ENCODE results near the gene NQO1. TPM values are rescaled to one million over a fixed set of nuclear protein-coding genes. Genes with fewer than 3 reads are reported as not detected.

Gene NQO1
- 13.6 and 15.9 TPM in 2 replicates for total RNA-seq (2011; cell fraction: chromatin; rRNA removed; ENCODE audit: low replicate concordance)
- 12.1 and 13.3 TPM in 2 replicates for total RNA-seq (2011; cell fraction: nucleolus; rRNA removed)
- total RNA-seq (2011; cell fraction: nucleoplasm; rRNA removed) = 12.6 and 16.4 TPM in 2 replicates
- 88.9 and 98.8 TPM in 2 replicates for total RNA-seq (2014; rRNA removed)
- total RNA-seq (2014; rRNA removed; fragmentation: Illumina TruSeq; extraction: Trizol) = 133 and 142 TPM in 2 replicates
- total RNA-seq (2015; rRNA removed; fragmentation: Illumina TruSeq; extraction: Trizol) = 198 and 202 TPM in 2 replicates
- 102 and 105 TPM in 2 replicates for total RNA-seq (2021)
- polyA plus RNA-seq (2011; rRNA removed) = 78.0 and 122 TPM in 2 replicates
- 75.5 and 96.1 TPM in 2 replicates for polyA plus RNA-seq (2011; cell fraction: cytosol; rRNA removed)
- polyA plus RNA-seq (2011; cell fraction: nucleus; rRNA removed) = 20.9 and 23.0 TPM in 2 replicates
- 174 and 178 TPM in 2 replicates for polyA plus RNA-seq (2012)
- polyA plus RNA-seq (2014; fragmentation: Illumina TruSeq; extraction: Trizol) = 140 and 142 TPM in 2 replicates
- 100 to 1,000 TPM in 1 of 2 experiments, 10 to 100 TPM in 1; 96.7 to 152 TPM for polyA plus RNA-seq (2014; fragmentation: Nextera tagmentation; extraction: Ambion mirVana)
- polyA plus RNA-seq (2014; rRNA removed) = 116 and 122 TPM in 2 replicates
- polyA minus RNA-seq (2011; rRNA and poly(A)+ RNA removed) = 41.7 and 49.6 TPM in 2 replicates
- polyA minus RNA-seq (2011; cell fraction: cytosol; rRNA and poly(A)+ RNA removed) = 19.7 and 29.8 TPM in 2 replicates
- polyA minus RNA-seq (2011; cell fraction: nucleus; rRNA and poly(A)+ RNA removed) = 3.0 and 6.7 TPM in 2 replicates
- Bru-seq, nascent RNA = percentile 70 among the genes with signal in this experiment
- percentile 55 among the genes with signal in this experiment for BruChase-seq, experiment 1, labeled RNA remaining after a 2-hour chase
- BruChase-seq, experiment 2, labeled RNA remaining after a 6-hour chase = percentile 57 among the genes with signal in this experiment
- long read RNA-seq, experiment 1, transcript NQO1-202 (5 exons, 1,105 nt) = minor isoform, 17 of 94 reads
- long read RNA-seq, experiment 1, transcript NQO1-201 (6 exons, 2,912 nt) = major isoform, 37 of 94 reads
- long read RNA-seq, experiment 1, partial matches to known transcripts = 16 of 94 reads
- long read RNA-seq, experiment 1, other reads (novel, unspliced or antisense) = 22 of 94 reads
- long read RNA-seq, experiment 2, transcript NQO1-202 (5 exons, 1,105 nt) = minor isoform, 17 of 102 reads
- long read RNA-seq, experiment 2, transcript NQO1-203 (5 exons, 2,527 nt) = minor isoform, 5 of 102 reads
- long read RNA-seq, experiment 2, transcript NQO1-201 (6 exons, 2,912 nt) = major isoform, 54 of 102 reads
- long read RNA-seq, experiment 2, partial matches to known transcripts = 13 of 102 reads
- long read RNA-seq, experiment 2, other reads (novel, unspliced or antisense) = 13 of 102 reads
- long read RNA-seq, experiment 3, transcript NQO1-202 (5 exons, 1,105 nt) = minor isoform, 18 of 109 reads
- long read RNA-seq, experiment 3, transcript NQO1-201 (6 exons, 2,912 nt) = major isoform, 80 of 109 reads
- long read RNA-seq, experiment 3, partial matches to known transcripts = 2 of 109 reads
- long read RNA-seq, experiment 3, other reads (novel, unspliced or antisense) = 5 of 109 reads

DNA sequence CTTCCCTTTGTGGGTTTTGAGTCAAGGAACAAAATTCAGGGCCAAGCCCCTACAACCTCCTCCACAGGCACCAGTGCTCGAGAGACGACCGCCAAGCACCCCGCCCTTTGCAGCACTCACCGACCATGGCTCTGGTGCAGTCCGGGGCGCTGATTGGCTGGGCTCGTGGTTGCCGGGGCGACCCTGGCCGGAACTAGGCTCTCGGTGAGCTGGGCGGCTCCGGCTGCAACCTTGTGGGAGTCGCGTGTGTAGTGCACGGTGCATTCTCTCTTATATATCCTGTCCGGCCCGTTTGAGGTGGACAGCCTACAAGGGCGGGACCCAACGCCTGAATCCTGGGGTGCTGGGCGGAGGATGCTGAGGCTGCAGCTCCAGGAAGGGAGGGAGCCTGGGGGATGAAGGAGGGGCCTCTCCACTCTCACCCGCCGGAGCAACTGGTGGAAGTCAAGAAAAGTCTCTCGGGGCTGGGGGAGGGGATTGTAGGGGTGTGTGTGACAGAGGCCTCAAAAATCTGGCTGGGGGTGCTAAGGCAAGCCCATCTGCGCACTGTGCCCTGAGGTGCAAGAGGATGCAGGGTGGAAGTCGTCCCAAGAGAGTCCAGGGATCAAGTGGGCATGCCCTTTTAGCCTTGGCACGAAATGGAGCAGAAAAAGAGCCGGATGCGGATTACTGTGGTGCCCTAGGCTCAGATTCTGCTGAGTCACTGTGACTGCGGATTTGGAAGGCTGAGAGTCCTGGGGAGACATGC, at the start of gene NQO1:
NQO1 (minus strand) TSS at position 248 of the 748 bp plus-strand sequence; CDS start at position 127, 121 bp downstream.
- Histone ChIP-seq H3K9me3 (replicated peaks; ENCODE audit: control insufficient read depth, insufficient read depth, low read depth, low read length) (no peaks in the 10 kb centered on the region), H3K4me3 (peak within 1 kb of the TSS; percentile 52), H3K27me3 (ENCODE audit: control insufficient read depth in 2 of 2, insufficient read depth in 2 of 2, low read length in 2 of 2) (no peaks in the 10 kb centered on the region; a peak in 1 of 5 replicates), H3K27ac (ENCODE audit: extremely low read depth, low read depth, low read length) (peak within 1 kb of the TSS; percentile 97), H3K9ac (ENCODE audit: insufficient read depth in 1 of 2, low read depth in 2 of 2, low read length in 2 of 2) (peak within 1 kb of the TSS; percentile 89 to 92), H4K20me1 (replicated peaks; ENCODE audit: control insufficient read depth, insufficient read depth, low read length) (no peaks in the 10 kb centered on the region), H3K79me2 (ENCODE audit: control insufficient read depth, insufficient read depth, low read length) (peaks cover 51% of the 10 kb centered on the region), H3K36me3 (ENCODE audit: control insufficient read depth, insufficient read depth, low read length) (peaks cover under 1% of the 10 kb centered on the region; the same call in 1 of the 3 replicates), H3K4me1 (replicated peaks in 1 of 2; ENCODE audit: control insufficient read depth in 2 of 2, insufficient read depth in 2 of 2, low read length in 2 of 2) (peaks cover 26 to 44% of the 10 kb centered on the region in 2 experiments; a peak in 4 of 5 replicates), H3K9me1 (ENCODE audit: control insufficient read depth, insufficient read depth, low read length) (no peaks in the 10 kb centered on the region), H3K4me2 (ENCODE audit: insufficient read depth, low read length) (peak within 1 kb of the TSS; percentile 99), H2AFZ (ENCODE audit: low read depth, low read length) (peak within 1 kb of the TSS; percentile 96)
- peak; percentile 94 for ATAC-seq
- ChIA-PET POLR2A (interaction anchor here (0.7 to 8.6 kb wide), 13 partner anchors 9 to 338 kb away, joined by 3 to 66 read pairs (median 4); partner anchors contain the start of gene NOB1), CTCF (ENCODE audit: low intra/inter-chr PET ratio) (no interaction called here)
- DNase-seq (ENCODE audit: extremely low read depth in 1 of 4, low spot score in 3 of 4) = peak; percentile 95 to 98 (median 96)
- peak; percentile 90 for FAIRE-seq
- intact Hi-C loops (cut with micrococcal nuclease) (loop anchor here (1.0 kb wide), 1 partner anchor 28 kb away; the partner anchor contains the start of gene NOB1), in situ Hi-C loops (cut with MboI) (no loop called here)
- 1% methylated on average over 30 of the region's 31 CpGs for WGBS (ENCODE audit: insufficient coverage, low coverage, missing lambda C conversion rate)
- no TSS peak for BruUV-seq (replicated peaks)
- peak in 1 of 2 experiments; percentile 50; a peak in 2 of 4 replicates for TF ChIP-seq NONO (IDR thresholded peaks at IDR 0.05; ENCODE audit: low read depth in 2 of 2, low read length in 1 of 2)
- peak; percentile 57; the same call in 1 of the 2 replicates for TF ChIP-seq NCOA1 (IDR thresholded peaks at IDR 0.05; ENCODE audit: low read depth)
- peak; percentile 100 for TF ChIP-seq MAFG (tag; conservative IDR thresholded peaks at IDR 0.05)
- peak in 1 of 2 experiments; percentile 79; a peak in 1 of 4 replicates for TF ChIP-seq CSDE1 (IDR thresholded peaks at IDR 0.05)
- TF ChIP-seq ARHGAP35 (IDR thresholded peaks at IDR 0.05; ENCODE audit: partially characterized antibody) = no peak
- TF ChIP-seq POLR2AphosphoS5 (IDR thresholded peaks at IDR 0.05; ENCODE audit: control insufficient read depth, insufficient read depth, low read depth, low read length) = peak; percentile 68
- TF ChIP-seq ZNF75A (CRISPR knock-in tag; IDR thresholded peaks at IDR 0.05) = no peak
- TF ChIP-seq ZKSCAN3 (CRISPR knock-in tag; IDR thresholded peaks at IDR 0.05) = no peak
- TF ChIP-seq, protein P1, sequence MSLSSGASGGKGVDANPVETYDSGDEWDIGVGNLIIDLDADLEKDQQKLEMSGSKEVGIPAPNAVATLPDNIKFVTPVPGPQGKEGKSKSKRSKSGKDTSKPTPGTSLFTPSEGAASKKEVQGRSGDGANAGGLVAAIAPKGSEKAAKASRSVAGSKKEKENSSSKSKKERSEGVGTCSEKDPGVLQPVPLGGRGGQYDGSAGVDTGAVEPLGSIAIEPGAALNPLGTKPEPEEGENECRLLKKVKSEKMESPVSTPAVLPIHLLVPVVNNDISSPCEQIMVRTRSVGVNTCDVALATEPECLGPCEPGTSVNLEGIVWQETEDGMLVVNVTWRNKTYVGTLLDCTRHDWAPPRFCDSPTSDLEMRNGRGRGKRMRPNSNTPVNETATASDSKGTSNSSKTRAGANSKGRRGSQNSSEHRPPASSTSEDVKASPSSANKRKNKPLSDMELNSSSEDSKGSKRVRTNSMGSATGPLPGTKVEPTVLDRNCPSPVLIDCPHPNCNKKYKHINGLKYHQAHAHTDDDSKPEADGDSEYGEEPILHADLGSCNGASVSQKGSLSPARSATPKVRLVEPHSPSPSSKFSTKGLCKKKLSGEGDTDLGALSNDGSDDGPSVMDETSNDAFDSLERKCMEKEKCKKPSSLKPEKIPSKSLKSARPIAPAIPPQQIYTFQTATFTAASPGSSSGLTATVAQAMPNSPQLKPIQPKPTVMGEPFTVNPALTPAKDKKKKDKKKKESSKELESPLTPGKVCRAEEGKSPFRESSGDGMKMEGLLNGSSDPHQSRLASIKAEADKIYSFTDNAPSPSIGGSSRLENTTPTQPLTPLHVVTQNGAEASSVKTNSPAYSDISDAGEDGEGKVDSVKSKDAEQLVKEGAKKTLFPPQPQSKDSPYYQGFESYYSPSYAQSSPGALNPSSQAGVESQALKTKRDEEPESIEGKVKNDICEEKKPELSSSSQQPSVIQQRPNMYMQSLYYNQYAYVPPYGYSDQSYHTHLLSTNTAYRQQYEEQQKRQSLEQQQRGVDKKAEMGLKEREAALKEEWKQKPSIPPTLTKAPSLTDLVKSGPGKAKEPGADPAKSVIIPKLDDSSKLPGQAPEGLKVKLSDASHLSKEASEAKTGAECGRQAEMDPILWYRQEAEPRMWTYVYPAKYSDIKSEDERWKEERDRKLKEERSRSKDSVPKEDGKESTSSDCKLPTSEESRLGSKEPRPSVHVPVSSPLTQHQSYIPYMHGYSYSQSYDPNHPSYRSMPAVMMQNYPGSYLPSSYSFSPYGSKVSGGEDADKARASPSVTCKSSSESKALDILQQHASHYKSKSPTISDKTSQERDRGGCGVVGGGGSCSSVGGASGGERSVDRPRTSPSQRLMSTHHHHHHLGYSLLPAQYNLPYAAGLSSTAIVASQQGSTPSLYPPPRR (CRISPR knock-in tag; IDR thresholded peaks at IDR 0.05; ENCODE audit: borderline replicate concordance) = 0 out of 2 replicates have a peak, but pooled peaks have one; percentile 61
- 0 out of 4 replicates have a peak, but pooled peaks of 1 of the 2 experiments have one; percentile 38 for TF ChIP-seq TBL1XR1 (IDR thresholded peaks at IDR 0.05; ENCODE audit: low read length in 2 of 2)

Data from K562 (cell line).